Measurements from ENCODE around the gene SULT1A1.
"Not testable (repeated sequence)": the region's sequence is repeated elsewhere in the genome, so short reads cannot be mapped to it uniquely, and the experiment has no call there.

The SULT1A1 gene

DNA sequence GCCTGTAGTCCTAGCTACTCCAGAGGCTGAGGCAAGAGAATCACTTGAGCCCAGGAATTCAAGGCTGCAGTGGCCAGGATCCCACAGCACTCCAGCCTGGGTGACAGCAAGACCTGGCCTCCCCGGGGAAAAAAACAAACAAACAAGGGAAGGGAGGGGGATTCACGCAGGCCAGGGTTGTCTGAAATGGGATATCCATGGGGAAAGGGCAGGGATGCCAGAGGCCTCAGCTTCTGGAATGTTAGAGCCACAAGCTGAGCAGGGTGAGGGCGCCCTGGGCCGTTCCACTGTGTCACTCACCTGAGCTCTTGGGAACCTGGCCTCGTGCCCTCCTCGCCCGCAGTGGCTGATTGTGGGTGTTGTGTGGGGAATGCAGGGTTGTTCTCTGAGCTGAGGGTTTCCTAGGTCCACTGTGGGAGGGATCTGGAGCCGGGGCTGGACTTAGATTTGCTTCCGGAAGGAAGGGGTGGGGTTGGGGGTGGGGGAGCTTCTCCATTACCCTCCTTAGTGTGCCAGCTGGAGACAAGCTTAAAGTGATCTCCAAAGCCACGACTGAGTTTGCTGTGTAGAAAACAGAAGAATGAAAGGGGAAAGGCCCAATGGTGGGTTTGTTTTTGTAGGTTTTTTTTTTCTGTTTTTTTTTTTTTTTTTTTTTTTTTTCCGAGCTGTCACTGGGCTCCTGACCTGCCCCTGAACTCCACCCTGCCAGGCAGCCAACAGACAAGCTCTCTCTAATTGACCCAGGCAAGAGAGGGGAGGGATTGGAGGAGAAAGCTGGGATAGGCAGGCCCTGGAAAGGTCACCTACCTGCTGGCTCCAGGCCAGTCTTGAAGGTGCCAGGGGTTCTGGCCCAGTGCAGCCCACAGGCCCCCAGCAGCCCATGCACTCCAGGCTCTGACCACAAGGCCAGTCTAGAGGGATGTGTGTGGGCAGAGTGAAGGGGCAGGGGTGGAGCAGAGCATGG, at the start of gene SULT1A1:
TSS of gene SULT1A1 (minus strand) at position 414 of the 964 bp plus-strand sequence. CDS start 1,189 bp downstream, outside the sequence.
- no peak for DNase-seq

GRCh38 chr16:28639959-28640358, 30.1 kb upstream of the SULT1A1 start:
- not testable (repeated sequence) for DNase-seq

DNA sequence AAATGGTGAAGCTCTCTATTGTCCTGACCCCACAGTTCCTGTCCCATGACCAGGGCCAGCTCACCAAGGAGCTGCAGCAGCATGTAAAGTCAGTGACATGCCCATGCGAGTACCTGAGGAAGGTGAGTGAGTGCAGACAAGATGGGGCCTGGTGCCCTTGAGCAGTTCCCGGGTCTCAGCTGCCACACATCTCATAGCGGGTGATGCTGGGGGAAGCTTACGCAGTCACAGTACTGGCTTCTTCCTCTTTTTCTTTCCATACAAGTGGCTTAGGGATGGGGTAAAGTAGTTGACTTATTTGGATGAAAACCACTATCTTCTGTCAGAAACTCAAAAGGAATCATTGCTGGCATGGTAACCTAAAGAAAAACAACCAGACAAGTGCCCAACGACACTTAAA, 28.5 kb upstream of the SULT1A1 start:
- DNase-seq = not testable (repeated sequence)

- DNase-seq = not testable (repeated sequence)
Observed at GRCh38 chr16:28637765-28638164, 27.9 kb upstream of the SULT1A1 start, which contains the start of gene NPIPB8. Gene NPIPB8, plus strand, starts transcription at chr16:28638065. Its CDS starts 296 bp downstream, at chr16:28638361.

DNA sequence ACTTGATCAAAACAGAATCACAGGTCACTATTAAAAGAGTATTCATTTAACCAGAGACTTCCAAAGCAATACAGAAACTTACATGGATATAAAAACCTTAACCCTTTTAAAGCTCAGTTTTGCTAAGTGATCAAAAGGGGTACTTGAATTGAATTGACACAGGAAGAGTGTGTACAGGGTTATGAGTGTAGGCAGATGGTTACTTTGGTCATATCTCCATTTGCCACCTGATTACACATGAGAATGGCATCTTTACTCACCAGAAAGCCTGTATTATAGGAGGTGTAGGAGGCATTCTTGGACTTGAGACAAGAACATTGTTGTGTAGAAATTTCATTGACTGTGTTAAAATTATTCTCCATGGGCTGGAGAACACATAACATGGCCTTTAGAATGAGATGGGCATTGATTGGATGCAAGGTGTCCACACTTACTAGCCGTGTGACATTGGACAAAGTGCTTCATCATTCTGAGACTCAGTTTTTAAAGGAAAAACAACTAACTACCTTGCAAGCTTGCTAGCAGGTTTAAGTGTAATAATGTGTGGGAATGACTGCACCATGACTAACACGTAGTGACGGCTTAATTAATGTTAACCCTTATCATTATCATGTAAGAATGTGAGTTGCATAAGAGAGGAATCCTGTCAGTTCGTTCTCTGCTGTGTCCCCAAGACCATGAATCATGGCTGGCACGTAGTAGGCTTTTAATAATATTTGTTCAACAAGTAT, 26.4 kb upstream of the SULT1A1 start:
- DNase-seq = not testable (repeated sequence)

DNA sequence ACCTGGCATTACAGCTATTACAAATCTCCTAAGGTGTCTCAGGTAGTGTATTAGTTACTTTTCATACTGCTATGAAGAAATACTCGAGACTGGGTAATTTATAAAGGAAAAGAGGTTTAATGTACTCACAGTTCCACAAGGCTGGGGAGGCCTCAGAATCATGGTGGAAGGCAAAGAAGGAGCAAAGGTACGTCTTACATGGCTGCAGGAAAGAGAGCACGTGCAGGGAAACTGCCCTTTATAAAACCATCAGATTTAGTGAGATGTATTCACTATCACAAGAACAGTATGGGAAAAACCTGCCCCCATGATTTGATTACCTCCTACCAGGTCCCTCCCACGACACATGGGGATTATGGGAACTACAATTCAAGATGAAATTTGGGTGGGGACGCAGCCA, 21.1 kb upstream of the SULT1A1 start:
- not testable (repeated sequence) for DNase-seq

DNA sequence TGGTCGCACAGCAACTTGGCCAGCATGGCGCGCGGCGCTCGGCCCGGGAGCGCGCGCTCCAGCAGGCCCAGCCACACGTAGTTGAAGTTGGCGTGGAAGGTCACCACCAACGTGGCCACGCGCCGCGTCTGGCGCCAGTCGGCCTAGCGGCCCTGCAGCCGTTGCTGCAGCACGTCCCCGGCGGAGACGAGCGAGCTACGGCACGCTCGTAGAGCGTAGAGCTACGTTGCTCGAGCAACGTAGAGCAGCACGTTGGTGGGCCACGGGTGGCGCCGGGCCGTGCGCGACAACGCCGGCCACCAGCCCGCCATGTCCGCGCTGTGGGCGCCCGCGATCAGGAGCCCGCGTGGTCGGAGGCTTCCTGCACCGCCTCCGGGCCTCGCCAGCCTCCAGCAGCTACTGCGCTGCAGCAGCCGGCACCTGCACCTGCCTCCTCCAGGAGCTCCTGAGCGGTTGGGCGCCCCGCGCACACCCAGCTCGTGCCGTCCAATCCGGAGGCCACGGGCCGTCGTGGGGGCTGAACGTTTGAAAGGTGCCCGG, 13.4 kb upstream of the SULT1A1 start:
- DNase-seq = no peak

DNA sequence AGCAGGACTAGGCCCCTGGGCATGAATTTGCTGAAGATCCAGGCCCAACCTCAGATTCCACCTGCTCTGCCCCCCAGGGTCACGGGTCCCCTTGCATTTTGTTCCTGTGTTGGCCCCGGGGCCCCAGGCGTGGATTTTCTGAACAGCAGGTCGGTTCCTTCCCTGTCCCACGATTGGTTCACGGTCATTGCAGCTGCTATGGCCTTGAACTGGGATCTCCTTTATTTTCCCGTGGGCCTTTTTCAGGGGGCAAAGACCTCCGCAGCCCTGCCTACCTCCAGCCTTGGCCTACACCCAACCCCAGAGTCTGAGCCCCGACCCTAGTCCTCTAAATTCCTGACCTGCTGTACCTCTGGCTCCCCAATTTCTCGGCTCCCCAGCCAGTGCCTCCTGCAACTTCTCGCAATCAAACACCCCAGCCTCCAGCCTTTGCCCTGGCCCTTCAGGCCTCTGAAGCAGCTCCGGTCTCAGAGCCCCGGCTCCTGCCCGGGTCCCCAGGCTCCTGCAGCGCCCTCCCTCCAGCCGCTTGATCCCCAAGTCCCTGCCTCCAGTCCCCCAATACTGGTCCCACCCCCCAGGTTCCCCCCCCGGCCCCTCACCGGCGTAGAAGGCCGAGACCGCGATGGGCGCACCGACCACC, 12.8 kb upstream of the SULT1A1 start:
- DNase-seq = not testable (repeated sequence)

GRCh38 chr16:28621481-28622155, 11.8 kb upstream of the SULT1A1 start:
- no peak for DNase-seq

- DNase-seq = not testable (repeated sequence)
Observed at GRCh38 chr16:28620316-28620715, 10.5 kb upstream of the SULT1A1 start.

- peak; percentile 12 for DNase-seq
Observed at GRCh38 chr16:28617874-28618273, 8.0 kb upstream of the SULT1A1 start.

GRCh38 chr16:28616636-28617035, 6.8 kb upstream of the SULT1A1 start:
- DNase-seq = no peak

- not testable (repeated sequence) for DNase-seq
Observed at GRCh38 chr16:28616224-28616577, 6.4 kb upstream of the SULT1A1 start.

DNA sequence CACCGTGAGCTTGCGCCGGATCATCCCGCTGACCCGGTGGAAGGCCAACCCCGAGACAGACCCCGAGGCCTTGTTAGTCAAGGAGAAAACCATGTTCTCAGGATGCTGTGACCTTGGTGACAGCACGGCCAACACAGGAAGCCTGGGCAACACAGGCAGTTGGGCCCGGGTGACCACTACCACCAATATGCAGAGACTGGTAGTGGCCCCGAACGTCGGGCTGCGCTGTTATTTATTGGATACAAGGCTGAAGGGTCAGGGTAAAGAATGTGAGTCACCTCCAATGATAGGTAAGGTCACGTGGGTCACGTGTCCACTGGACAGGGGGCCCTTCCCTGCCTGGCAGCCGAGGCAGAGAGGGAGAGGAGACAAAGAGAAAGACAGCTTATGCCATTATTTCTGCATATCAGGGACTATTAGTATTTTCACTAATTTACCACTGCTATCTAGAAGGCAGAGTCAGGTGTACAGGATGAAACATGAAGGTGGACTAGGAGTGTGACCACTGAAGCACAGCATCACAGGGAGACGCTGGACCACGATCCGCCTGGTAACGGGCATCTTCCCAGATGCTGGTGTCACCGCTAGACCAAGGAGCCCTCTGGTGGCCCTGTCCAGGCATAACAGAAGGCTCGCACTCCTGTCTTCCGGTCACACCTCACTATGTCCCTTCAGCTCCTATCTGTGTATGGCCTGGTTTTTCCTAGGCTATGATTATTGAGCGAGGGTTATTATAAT, 5.8 kb upstream of the SULT1A1 start:
- DNase-seq = peak; percentile 2

- not testable (repeated sequence) for DNase-seq
Observed at GRCh38 chr16:28614561-28614960, 4.7 kb upstream of the SULT1A1 start.

GRCh38 chr16:28613912-28614311, 4.1 kb upstream of the SULT1A1 start:
- DNase-seq = not testable (repeated sequence)

- not testable (repeated sequence) for DNase-seq
Observed at GRCh38 chr16:28612359-28613280, 2.8 kb upstream of the SULT1A1 start.

DNA sequence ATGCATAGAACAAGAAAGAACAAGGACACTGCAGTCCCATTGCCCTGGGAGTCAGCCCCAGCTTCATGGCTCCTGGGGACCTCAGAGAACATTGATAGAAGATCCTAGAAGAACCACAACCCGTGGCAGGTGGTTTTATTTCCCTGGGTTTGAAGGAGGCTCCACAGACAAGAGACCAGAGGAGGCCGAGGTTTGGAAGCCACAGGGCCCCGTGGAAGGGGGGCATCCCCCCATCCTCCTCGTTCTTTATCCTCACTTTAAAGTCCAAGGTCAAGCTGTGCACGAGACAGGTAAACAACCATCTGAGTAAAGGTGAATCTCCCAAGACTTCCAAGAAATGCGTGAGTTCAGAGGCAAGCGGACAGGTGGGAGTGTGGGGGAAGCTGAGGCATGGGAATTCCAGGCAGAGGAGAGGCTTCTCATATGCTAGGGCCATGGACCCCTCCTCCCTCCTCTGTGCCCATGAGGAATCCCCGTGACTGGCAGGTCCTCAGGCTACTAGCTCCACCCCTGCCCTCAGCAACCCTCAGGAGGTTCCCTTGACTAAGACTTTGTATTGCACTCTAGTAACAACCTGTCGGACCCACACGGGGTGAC, 849 bp upstream of the SULT1A1 start:
- no peak for DNase-seq

DNA sequence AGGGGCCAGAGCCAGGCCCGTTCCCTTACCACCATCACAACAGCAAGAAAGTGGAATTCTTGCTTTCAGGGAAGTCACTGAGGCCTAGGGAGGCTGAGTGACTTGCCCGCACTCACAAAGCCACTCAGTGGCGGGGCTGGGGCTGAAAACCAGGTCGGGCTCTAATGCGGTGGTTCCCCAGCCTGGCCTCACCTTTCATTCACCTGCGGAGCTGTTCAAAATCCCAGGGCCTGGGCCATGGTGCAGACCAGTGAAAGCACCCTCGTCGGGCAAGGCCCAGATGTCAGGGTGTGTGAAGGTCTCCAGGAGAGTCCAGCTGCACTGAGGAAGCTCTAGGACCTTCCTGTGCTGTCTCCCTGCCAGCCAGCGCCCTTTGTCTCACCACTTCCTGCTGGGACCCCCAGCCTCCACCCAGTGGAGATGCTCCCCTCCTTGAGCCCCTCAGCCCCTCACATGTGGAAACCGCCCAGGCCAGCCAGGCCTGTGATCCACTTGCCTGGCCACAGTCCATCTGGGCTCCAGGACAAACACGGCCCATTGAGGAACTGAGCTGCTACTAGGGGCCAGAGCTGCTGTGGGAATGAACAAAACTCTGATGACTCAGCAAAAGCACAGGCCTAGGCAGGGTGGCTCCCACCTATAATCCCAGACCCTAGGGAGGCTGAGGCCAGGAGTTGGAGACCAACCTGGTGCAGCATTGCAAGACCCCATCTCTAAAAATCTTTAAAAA, 812 bp downstream of the SULT1A1 start:
- not testable (repeated sequence) for DNase-seq
